Gastrocnemius medialis (tissue), 4 donors: ENCODE results near the gene NCAPG2. TPM values are rescaled to one million over a fixed set of nuclear protein-coding genes. Genes with fewer than 3 reads are reported as not detected.

Source experiments
- ATAC-seq, 2 donors: fragments of 150-250 bp; one replicate each; pipeline ENCODE4 v1.9.1; 2016
- DNase-seq, 2 donors: peaks; one replicate each; pipeline ENCODE4 v3.0.0-alpha.2; 2019
- H3K27ac ChIP-seq, 4 donors: fragments of 200-600 bp; sonication (generic); 1 replicate in 1 of 4; 2 replicates in 3 of 4; pipeline ENCODE4 v1.5.1; 2016 to 2018; ENCODE audit warnings: mild to moderate bottlenecking in 2 of 4, moderate library complexity in 1 of 4
- H3K27me3 ChIP-seq, 3 donors: fragments of 200-600 bp; sonication (generic) in 2 of 3; 1 replicate in 1 of 3; 2 replicates in 2 of 3; pipeline versions ENCODE4 v1.5.1 to v1.6.0; 2016 to 2019; ENCODE audit warnings: mild to moderate bottlenecking in 1 of 3, moderate library complexity in 1 of 3
- H3K36me3 ChIP-seq, 2 donors: fragments of 200-600 bp; sonication (generic) in 1 of 2; one replicate each; pipeline ENCODE4 v1.5.1; 2017 to 2018
- H3K4me1 ChIP-seq, 2 donors: fragments of 200-600 bp; sonication (generic) in 1 of 2; one replicate each; pipeline ENCODE4 v1.5.1; 2016 to 2017; ENCODE audit warnings: mild to moderate bottlenecking in 2 of 2
- H3K4me3 ChIP-seq, 4 donors: fragments of 200-600 bp; sonication (generic) in 3 of 4; 1 replicate in 1 of 4; 2 replicates in 3 of 4; pipeline ENCODE4 v1.5.1; 2016 to 2019; ENCODE audit warnings: mild to moderate bottlenecking in 2 of 4
- H3K9me3 ChIP-seq, 3 donors: fragments of 200-600 bp; sonication (generic) in 2 of 3; 1 replicate in 1 of 3; 2 replicates in 2 of 3; pipeline ENCODE4 v1.5.1; 2016 to 2019
- POLR2A ChIP-seq, 2 donors: fragments of 450-650 bp; IDR thresholded peaks; one replicate each; pipeline ENCODE4 v1.6.1; 2017; ENCODE audit warnings: antibody characterized with exemption in 2 of 2, mild to moderate bottlenecking in 2 of 2, moderate library complexity in 2 of 2
- in situ Hi-C, 4 donors: fragments of 200-750 bp; cut with MboI; loops; one replicate each; pipeline versions ENCODE4 v1.15.0 to v1.8.0; 2017; ENCODE audit warnings: low sequenced_read_pairs in 4 of 4
- intact Hi-C: fragments of 100-400 bp; cut with DNase I; formaldehyde crosslinking; loops from one replicate; pipeline ENCODE4 v1.15.1; 2023; ENCODE audit warnings: low total_unique reads
- total RNA-seq, 4 donors: library from RNA; depleted of rRNA; stranded (reverse); fragments of >200 nt; gene quantifications; one replicate each; pipeline versions ENCODE4 v1.1.0 to v1.2.3, GENCODE V29; 2016
- TF ChIP-seq, protein P1 (sequence below), 5 experiments: fragments of 450-650 bp in 3 of 5; fragments of 200-600 bp in 2 of 5; sonication (generic) in 2 of 5; IDR thresholded peaks in 4 of 5; conservative IDR thresholded peaks in 1 of 5; 1 replicate in 4 of 5; 2 replicates in 1 of 5; pipeline ENCODE4 v1.5.1; 2016 to 2019; ENCODE audit warnings: antibody characterized with exemption in 5 of 5, mild to moderate bottlenecking in 3 of 5, moderate library complexity in 3 of 5

The NCAPG2 gene
- total RNA-seq, 4 donors from 2014 or later, result 3.0 to 4.5 (median 3.9) TPM

DNA sequence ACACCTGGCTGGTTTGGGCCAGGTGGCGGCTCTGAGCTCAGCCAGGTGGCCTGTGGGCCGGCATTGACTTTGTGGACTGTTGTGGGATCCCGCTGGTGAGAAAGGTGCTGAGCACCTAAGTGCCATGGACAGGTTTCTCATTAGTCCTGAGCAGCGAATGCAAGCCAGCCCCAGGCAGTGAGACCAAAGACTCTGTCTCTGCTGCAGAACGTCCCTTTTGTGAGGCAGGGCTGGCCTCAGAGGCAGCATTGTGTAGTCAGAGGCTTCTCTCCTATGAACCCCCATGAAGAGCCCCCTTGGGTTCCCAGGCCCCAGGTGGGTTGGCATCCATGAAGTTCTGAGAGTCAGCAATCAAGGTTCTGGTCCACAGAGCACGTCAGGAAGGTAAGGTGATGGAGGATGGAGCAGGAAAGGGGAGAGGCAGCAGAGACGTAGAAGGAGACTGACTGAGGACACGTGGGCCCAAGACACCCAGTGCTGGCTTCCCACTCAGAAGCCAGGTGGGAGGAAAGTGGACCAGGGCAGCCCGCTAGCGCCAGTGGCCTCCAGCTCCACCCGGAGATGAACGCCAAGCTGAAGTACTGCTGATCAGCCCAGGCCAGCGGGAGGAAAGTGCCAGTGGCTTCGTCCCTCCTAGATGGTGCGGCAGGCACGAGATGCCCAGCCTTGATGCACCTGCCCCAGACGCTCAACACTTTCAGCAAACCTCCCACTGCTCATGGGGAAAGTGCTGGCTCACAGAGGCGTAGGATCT is 97.8 kb downstream of the NCAPG2 start:
- DNase-seq (no peak), ATAC-seq (no peak)
- in situ Hi-C loops, result no loop called here
- H3K9me3 ChIP-seq, result no peaks in the 10 kb centered on the region
- no peak overlapping the region for H3K27ac ChIP-seq
- no peaks in the 10 kb centered on the region for H3K27me3 ChIP-seq
- H3K36me3 ChIP-seq, result no peaks in the 10 kb centered on the region
- H3K4me3 ChIP-seq, result no peak overlapping the region
- TF ChIP-seq, protein P1, sequence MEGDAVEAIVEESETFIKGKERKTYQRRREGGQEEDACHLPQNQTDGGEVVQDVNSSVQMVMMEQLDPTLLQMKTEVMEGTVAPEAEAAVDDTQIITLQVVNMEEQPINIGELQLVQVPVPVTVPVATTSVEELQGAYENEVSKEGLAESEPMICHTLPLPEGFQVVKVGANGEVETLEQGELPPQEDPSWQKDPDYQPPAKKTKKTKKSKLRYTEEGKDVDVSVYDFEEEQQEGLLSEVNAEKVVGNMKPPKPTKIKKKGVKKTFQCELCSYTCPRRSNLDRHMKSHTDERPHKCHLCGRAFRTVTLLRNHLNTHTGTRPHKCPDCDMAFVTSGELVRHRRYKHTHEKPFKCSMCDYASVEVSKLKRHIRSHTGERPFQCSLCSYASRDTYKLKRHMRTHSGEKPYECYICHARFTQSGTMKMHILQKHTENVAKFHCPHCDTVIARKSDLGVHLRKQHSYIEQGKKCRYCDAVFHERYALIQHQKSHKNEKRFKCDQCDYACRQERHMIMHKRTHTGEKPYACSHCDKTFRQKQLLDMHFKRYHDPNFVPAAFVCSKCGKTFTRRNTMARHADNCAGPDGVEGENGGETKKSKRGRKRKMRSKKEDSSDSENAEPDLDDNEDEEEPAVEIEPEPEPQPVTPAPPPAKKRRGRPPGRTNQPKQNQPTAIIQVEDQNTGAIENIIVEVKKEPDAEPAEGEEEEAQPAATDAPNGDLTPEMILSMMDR (IDR thresholded peaks at IDR 0.05 in 4 of 5, conservative IDR thresholded peaks at IDR 0.05 in 1 of 5), result no peak
- no peak for TF ChIP-seq POLR2A (IDR thresholded peaks at IDR 0.05)
- intact Hi-C loops, result no loop called here
- H3K4me1 ChIP-seq, result no peaks in the 10 kb centered on the region

DNA sequence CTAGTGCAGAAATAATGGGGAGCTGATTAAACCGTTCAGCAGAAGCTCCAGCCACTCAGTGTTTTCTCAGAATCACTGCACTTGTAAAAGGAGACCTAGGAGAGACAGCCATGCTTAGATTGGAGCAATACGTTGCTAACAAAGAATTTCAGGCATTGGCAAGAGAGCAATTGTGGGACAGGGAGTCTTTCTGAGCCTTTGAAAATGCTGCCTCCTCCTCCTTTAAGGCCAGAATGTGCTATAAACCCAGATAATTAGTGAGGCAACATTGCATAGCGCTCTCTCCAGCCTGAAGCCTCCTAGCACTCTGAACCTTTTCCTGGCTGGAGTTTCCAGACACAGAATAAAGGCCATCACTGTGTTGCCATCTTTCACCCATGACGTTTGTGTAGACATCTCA is 98.5 kb downstream of the NCAPG2 start:
- Histone ChIP-seq H3K9me3 (no peaks in the 10 kb centered on the region), H3K4me3 (no peak overlapping the region), H3K27ac (no peak overlapping the region), H3K4me1 (no peaks in the 10 kb centered on the region), H3K36me3 (no peaks in the 10 kb centered on the region), H3K27me3 (no peaks in the 10 kb centered on the region)
- ATAC-seq (no peak), DNase-seq (no peak)
- no peak for TF ChIP-seq POLR2A (IDR thresholded peaks at IDR 0.05)
- TF ChIP-seq, protein P1 (IDR thresholded peaks at IDR 0.05 in 4 of 5, conservative IDR thresholded peaks at IDR 0.05 in 1 of 5), result no peak
- in situ Hi-C loops, result no loop called here
- intact Hi-C loops, result no loop called here

DNA sequence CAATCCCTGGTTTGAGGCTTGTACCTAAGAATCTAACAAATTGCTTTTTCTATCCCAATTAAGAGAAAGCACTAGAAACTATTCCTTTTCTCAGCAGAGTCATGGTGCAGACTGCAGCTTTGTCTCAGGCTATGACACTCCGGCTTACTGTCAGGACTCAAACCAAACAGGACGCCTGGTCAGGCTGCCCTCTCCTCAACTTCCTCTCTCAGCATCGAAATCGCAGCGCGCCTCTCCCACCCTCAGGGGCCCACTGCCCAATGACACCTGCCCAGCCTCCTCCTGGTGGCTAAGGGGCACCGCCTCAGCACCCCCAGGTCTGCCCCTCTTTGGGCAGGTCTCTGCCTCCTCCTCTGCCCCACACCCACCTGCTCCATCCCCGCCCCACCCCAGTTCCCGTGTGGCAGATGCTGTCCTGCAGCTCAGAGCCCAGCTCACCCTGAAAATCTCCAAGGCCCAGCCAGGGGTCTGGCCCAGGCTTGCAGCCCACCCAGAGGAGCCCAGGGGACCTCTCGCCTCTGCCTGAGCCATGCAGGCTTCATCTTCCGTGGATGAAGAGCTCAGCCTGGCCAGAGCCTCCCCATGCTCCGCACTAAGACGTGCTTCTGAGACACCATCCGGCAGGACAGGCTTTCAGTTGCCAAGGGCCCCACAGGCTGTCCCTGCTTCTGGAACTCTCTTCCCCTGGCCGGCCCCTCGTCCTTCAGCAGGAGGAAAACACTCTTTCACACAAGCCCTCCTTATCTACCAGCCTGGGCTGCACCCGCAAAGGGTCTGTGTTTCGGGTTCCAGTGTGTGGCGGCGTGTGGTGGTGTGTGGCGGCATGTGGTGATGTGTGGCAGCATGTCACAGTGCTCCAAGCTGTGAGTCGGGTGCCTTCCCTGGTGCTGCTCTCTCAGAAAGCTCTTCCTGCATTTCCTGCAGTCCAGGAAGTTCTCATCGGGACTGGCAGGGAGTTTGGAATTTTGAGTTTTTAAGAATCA is 100.5 kb downstream of the NCAPG2 start:
- H3K4me1 ChIP-seq, result no peaks in the 10 kb centered on the region
- DNase-seq (no peak), ATAC-seq (no peak)
- H3K4me3 ChIP-seq, result no peak overlapping the region
- H3K9me3 ChIP-seq, result no peaks in the 10 kb centered on the region
- no peaks in the 10 kb centered on the region for H3K36me3 ChIP-seq
- intact Hi-C loops, result no loop called here
- no peak overlapping the region for H3K27ac ChIP-seq
- in situ Hi-C loops, result no loop called here
- H3K27me3 ChIP-seq, result no peaks in the 10 kb centered on the region
- TF ChIP-seq POLR2A (IDR thresholded peaks at IDR 0.05), result no peak
- TF ChIP-seq, protein P1 (IDR thresholded peaks at IDR 0.05 in 4 of 5, conservative IDR thresholded peaks at IDR 0.05 in 1 of 5), result no peak

DNA sequence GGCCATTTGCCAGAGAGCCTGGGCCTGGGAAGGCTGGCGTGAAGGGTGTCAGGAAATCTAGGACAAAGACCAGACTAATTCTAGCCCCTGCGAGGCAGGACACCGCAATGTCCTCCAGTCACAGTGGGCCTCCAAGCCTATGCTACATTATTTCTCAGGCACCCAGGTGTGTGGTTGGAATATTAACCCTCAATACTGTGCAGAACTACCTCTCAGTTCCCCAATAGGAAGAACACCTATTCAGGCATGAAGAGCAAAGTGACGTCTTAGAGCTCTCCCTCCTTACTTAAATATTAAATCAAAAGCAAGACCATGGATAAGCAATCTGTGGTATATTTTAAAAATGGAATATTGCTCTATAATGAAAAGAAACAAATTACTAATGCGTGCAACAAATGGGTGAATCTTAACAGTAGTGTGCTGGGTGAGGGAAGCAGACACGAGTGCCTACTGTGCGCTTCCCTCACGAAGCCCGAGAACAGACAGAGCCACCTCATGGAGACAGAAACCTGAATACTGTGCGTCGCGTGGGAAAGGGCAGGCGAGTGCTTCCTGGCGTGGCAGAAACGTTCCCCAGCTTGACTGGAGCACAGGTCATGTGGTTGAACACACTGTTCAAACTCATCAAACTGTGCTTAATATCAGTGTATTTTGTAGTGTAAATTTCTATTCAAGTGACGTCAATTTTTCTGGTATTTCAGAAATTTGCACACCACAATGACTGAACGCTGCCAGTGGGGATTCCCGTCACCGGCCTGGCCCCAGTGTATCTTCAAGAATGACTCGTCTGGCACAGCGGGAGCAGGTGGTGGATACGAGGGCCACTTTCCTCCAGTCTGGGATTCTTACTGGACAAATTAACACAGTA is 101.5 kb downstream of the NCAPG2 start:
- Histone ChIP-seq H3K27me3 (no peaks in the 10 kb centered on the region), H3K36me3 (no peaks in the 10 kb centered on the region), H3K4me1 (no peaks in the 10 kb centered on the region), H3K4me3 (no peak overlapping the region), H3K9me3 (no peaks in the 10 kb centered on the region), H3K27ac (no peak overlapping the region)
- intact Hi-C loops, result no loop called here
- TF ChIP-seq, protein P1 (IDR thresholded peaks at IDR 0.05 in 4 of 5, conservative IDR thresholded peaks at IDR 0.05 in 1 of 5), result no peak
- TF ChIP-seq POLR2A (IDR thresholded peaks at IDR 0.05), result no peak
- ATAC-seq, result no peak
- no peak for DNase-seq
- in situ Hi-C loops, result no loop called here
